ENCODE measurements around the gene PLEKHG4.
A peak's percentile ranks its signal among the peaks of the same experiment; 100 is the strongest.

The PLEKHG4 gene

DNA sequence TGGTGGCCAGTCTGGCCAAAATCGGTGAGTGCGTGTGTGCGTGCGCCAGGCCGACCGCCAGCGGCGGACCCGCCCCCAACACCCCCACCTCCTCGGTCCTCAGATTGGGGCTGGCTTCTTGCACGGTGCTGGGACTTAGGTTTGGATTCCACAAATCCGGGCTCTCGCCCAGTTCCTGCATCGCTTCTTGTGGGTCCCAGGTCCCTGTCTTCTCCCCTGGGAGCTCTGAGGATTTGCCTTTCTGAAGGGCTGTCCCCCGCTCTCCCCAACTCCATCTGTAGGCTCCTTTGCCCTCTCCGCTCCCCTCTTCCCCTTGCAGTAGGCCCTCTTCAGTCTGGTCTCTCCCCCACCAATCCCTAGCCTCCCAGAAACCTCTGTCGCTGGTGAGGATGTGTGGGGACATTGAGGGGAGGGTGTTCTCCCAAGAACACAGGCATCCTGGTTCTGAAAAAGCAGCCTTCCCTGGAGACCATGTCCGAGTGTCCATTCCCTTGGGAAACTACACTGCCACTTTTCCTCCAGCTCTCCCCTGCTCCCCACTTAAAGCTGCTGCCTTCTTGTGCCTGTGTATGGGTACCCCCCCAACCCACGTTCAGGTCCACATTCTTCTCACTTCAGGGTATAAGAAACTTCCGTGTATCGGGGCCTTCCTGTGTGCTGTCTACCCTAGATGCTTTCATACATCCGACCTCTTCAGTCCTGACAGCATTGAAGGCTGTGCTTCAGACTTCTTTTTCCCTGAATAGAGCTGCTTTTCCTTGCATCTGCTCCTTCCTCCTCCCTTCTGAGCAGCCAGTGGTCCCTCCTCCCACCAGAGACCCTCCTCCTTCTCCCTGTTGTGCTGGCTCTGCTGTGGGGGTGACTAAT is 29.9 kb upstream of the PLEKHG4 start:
- H4K20me1 ChIP-seq, result peaks cover 21% of the 10 kb centered on the region
- H3K4me1 ChIP-seq, result peaks cover 61% of the 10 kb centered on the region
- no peak for TF ChIP-seq Cebpa-rat (IDR thresholded peaks at IDR 0.05)
- peak overlapping the region; percentile 100 for H3K4me2 ChIP-seq
- H3K9me3 ChIP-seq, result no peaks in the 10 kb centered on the region
- peak overlapping the region; percentile 92 for H3K4me3 ChIP-seq
- 0 out of 2 replicates have a peak overlapping the region, but pooled peaks have one; percentile 18 for H3K27ac ChIP-seq
- H3K36me3 ChIP-seq, result no peaks in the 10 kb centered on the region
- peaks cover 28% of the 10 kb centered on the region for H3K27me3 ChIP-seq
- H3K9ac ChIP-seq, result peak overlapping the region; percentile 84

DNA sequence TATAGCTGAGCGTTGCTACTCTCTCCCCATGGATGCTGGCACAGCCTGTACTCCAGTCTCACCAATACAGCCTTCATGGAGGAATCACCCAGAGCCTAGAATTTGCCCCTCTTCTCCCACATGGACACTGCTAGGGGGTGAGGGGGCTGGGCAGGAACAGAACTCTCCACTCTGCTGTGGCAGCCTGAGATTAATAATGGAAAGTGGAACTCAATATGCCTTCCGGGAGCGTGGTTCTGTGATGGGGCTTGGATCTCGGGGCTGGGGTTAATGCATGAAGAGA is 29.3 kb upstream of the PLEKHG4 start:
- peaks cover 15% of the 10 kb centered on the region for H4K20me1 ChIP-seq
- peaks cover 28% of the 10 kb centered on the region for H3K27me3 ChIP-seq
- H3K36me3 ChIP-seq, result no peaks in the 10 kb centered on the region
- no peak overlapping the region for H3K4me3 ChIP-seq
- H3K4me2 ChIP-seq, result peak overlapping the region; percentile 100
- no peak for TF ChIP-seq Cebpa-rat (IDR thresholded peaks at IDR 0.05)
- no peaks in the 10 kb centered on the region for H3K9me3 ChIP-seq
- H3K9ac ChIP-seq, result no peak overlapping the region
- H3K27ac ChIP-seq, result no peak overlapping the region
- H3K4me1 ChIP-seq, result peaks cover 55% of the 10 kb centered on the region

DNA sequence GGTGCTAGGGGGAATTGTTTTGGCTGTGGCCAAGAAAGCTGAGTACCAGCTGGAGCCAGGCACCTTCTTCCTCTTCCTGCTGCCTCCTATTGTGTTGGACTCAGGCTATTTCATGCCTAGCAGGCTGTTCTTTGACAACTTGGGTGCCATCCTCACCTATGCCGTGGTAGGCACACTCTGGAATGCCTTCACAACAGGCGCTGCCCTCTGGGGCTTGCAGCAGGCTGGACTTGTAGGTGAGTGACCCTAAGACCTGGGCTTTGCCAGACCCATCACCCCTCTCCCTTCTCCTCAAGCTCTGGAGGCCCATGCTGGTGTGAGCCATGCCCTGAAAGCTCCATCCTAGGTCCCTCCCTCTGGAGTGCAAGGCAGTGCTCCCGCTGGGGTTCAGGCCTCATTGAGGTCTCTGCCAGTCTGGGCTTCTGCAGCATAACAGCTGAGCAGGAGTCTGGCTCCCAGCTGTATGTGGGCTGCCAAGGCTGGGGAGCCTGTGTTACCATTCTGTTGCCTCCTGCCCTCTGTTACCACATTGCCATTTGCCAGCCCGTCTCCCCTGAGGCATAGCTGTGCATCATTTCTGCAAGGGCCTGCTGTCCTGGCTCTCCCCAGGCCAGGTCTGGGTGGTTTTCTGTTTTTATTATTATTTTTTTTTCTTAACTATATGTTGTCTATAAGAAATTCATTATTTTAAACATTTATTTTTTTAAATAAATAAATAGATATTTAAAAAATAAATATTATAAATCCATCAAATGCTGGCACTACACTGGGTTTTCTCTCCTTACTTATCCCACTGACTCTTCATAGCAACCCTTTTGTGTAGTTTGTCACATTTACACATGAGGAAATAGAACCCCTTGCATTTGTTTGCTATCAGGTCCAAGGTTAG is 26.5 kb upstream of the PLEKHG4 start:
- Histone ChIP-seq H3K9me3 (no peaks in the 10 kb centered on the region), H3K27me3 (peaks cover 28% of the 10 kb centered on the region), H3K4me1 (peaks cover 39% of the 10 kb centered on the region), H4K20me1 (no peaks in the 10 kb centered on the region; the same call in 1 of the 2 replicates), H3K4me3 (no peak overlapping the region), H3K9ac (no peak overlapping the region), H3K4me2 (no peak overlapping the region), H3K36me3 (no peaks in the 10 kb centered on the region), H3K27ac (no peak overlapping the region)
- no peak for TF ChIP-seq Cebpa-rat (IDR thresholded peaks at IDR 0.05)

DNA sequence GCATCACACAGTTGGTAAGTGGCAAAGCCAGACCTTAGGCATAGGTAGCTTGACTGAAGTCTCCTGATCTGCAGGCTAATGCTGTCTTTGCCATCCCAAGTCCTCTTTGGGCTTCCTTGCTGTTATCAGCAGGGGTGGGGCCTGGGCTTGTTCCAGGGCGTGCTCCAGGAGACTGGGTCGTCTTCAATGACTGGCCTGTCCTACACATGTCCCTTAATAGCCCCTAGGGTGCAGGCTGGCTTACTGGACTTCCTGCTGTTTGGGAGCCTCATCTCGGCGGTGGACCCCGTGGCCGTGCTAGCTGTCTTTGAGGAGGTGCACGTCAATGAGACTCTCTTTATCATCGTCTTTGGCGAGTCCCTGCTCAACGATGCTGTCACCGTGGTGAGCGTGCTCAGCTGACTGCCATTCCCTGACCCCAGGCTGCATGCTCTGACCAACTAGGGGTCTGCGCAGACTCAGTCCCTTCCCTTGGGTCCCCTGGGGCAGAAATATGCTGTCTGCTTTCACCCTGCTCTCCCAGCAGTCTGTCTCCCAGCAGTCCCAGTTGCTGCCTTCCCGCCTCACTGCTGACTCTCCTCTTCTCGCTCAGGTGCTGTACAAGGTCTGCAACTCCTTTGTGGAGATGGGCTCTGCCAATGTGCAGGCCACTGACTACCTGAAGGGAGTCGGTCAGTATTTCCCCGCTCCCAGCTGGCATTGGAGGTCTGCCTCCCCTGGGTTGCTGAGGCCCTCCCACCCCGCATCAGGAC is 24.4 kb upstream of the PLEKHG4 start:
- H4K20me1 ChIP-seq, result no peaks in the 10 kb centered on the region
- H3K4me2 ChIP-seq, result no peak overlapping the region
- H3K27ac ChIP-seq, result no peak overlapping the region
- peaks cover 19% of the 10 kb centered on the region for H3K4me1 ChIP-seq
- no peak for TF ChIP-seq Cebpa-rat (IDR thresholded peaks at IDR 0.05)
- no peaks in the 10 kb centered on the region for H3K9me3 ChIP-seq
- H3K36me3 ChIP-seq, result no peaks in the 10 kb centered on the region
- H3K27me3 ChIP-seq, result peaks cover 9% of the 10 kb centered on the region
- no peak overlapping the region for H3K4me3 ChIP-seq
- no peak overlapping the region for H3K9ac ChIP-seq

DNA sequence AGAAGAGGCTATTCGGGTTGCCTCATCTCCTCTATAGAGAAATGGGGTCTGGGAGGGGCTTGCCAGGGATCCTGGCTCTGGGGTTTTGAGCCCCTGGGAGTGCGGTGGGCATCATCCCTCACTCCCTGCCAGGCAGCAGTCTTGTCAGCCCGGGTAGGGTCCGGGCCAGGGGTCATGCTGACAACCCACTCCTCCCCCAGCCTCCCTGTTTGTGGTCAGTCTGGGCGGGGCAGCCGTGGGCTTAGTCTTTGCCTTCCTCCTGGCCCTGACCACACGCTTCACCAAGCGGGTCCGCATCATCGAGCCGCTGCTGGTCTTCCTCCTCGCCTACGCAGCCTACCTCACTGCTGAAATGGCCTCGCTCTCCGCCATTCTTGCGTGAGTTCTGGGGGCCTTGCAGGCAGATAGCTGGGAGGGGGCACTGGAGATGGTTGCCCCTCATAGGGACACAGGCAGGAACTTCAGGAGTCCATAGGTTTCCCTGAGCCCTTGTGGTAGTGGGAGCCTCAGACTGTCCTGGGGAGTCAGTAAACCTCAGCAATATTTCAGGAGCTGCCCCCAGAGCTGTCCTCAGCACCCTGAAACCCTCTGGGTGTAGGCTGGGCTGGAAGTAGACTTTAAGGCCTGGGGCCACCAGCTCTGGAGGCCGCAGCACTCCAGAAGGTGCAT is 23.6 kb upstream of the PLEKHG4 start:
- Histone ChIP-seq H3K4me3 (no peak overlapping the region), H3K27me3 (peaks cover 2% of the 10 kb centered on the region; the same call in 1 of the 2 replicates), H3K36me3 (no peaks in the 10 kb centered on the region), H3K27ac (no peak overlapping the region), H3K9me3 (no peaks in the 10 kb centered on the region), H4K20me1 (no peaks in the 10 kb centered on the region), H3K4me1 (peaks cover 16% of the 10 kb centered on the region), H3K4me2 (no peak overlapping the region), H3K9ac (no peak overlapping the region)
- no peak for TF ChIP-seq Cebpa-rat (IDR thresholded peaks at IDR 0.05)

DNA sequence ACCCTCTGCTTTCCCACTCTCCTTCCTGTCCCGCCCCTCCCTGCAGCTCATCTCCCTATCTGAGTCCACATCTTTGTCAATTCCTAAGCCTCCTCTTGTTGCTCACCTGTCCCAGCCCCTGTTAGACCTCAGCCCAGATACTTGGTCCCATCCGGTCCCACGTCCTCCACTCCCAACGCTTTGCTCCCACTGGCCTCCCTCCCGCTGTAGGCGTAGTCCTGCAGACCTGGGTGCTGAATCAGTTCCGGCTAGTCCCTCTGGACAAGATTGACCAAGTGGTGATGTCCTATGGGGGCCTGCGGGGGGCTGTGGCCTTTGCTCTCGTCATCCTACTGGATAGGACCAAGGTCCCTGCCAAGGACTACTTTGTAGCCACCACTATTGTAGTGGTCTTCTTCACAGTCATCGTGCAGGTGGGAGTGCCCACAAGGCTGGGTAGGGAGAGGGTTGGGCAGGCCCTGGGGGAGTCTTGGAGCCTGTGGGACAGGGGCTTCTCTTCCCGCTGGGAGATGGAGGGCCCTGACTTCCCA is 22.6 kb upstream of the PLEKHG4 start:
- H3K4me3 ChIP-seq, result no peak overlapping the region
- H3K36me3 ChIP-seq, result no peaks in the 10 kb centered on the region
- no peak overlapping the region for H3K9ac ChIP-seq
- H3K9me3 ChIP-seq, result no peaks in the 10 kb centered on the region
- no peak overlapping the region for H3K4me2 ChIP-seq
- peaks cover 16% of the 10 kb centered on the region for H3K4me1 ChIP-seq
- H3K27ac ChIP-seq, result no peak overlapping the region
- no peaks in the 10 kb centered on the region for H4K20me1 ChIP-seq
- TF ChIP-seq Cebpa-rat (IDR thresholded peaks at IDR 0.05), result no peak
- H3K27me3 ChIP-seq, result no peaks in the 10 kb centered on the region

DNA sequence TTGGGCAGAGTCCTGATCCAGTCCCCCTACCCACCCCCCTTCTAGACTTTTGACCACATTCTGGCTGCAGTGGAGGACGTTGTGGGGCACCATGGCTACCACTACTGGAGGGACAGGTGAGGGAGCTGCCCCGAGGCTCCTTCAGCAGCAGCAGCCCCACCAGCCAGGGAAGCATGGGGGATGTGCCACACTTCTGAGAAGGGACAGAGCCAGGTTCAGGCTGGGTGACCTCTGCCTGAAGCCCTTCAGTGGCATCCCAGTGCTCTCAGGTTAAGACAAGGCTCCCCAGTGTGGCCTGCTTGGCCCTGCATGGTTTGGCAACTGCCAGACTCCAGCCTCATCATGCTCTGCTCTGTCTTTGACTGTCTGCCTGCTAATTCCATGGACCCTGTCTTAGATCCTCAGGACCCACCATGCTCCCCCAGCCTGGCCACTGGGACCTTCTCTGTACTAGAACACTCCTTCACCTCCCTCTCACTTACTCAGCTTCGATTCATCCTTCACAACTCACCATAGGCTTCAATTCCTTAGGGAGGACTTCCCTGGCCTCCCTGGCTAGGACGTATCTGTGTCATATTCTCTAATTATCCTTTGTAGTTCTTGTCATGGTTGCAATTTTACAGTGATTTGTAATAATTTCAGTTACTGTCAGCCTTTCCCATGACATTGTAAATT is 21.7 kb upstream of the PLEKHG4 start:
- H4K20me1 ChIP-seq, result no peaks in the 10 kb centered on the region
- TF ChIP-seq Cebpa-rat (IDR thresholded peaks at IDR 0.05), result no peak
- H3K27me3 ChIP-seq, result no peaks in the 10 kb centered on the region
- no peaks in the 10 kb centered on the region for H3K36me3 ChIP-seq
- no peak overlapping the region for H3K4me3 ChIP-seq
- no peak overlapping the region for H3K27ac ChIP-seq
- H3K4me2 ChIP-seq, result no peak overlapping the region
- H3K9me3 ChIP-seq, result no peaks in the 10 kb centered on the region
- peaks cover 14% of the 10 kb centered on the region for H3K4me1 ChIP-seq
- no peak overlapping the region for H3K9ac ChIP-seq

DNA sequence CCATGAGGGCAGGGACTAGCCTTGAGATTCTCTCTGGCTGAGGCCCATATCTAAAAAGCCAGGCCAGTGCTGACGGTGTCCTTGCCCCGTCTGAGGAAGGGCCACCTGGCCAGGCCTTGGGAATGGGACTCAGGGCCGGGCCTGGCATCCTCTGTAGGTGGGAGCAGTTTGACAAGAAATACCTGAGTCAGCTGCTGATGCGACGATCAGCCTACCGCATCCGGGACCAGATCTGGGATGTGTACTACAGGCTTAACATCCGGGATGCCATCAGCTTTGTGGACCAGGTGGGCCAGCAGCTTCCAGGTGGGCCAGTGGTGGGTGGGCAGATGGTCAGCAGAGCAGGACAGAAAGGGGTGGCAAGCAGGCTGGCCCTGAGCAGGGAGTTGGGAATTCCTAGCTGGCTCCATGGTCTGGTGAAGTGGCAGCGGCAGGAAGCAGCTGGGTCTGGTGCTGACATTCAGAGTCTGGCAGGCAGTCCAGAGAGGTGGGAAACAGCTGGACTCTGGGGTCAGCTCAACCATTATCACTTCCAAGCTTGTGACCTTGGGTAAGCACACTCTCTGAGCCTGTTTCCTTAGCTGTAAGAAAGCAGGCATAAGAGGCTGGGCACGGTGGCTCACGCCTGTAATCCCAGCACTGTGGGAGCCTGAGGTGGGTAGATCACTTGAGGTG is 21.0 kb upstream of the PLEKHG4 start:
- Histone ChIP-seq H3K4me3 (no peak overlapping the region), H3K27me3 (no peaks in the 10 kb centered on the region), H4K20me1 (no peaks in the 10 kb centered on the region), H3K36me3 (no peaks in the 10 kb centered on the region), H3K4me2 (no peak overlapping the region), H3K9ac (no peak overlapping the region), H3K9me3 (no peaks in the 10 kb centered on the region), H3K27ac (no peak overlapping the region), H3K4me1 (peaks cover 9% of the 10 kb centered on the region)
- no peak for TF ChIP-seq Cebpa-rat (IDR thresholded peaks at IDR 0.05)
